ENCODE measurements around the gene CMTM4.

The CMTM4 gene

DNA sequence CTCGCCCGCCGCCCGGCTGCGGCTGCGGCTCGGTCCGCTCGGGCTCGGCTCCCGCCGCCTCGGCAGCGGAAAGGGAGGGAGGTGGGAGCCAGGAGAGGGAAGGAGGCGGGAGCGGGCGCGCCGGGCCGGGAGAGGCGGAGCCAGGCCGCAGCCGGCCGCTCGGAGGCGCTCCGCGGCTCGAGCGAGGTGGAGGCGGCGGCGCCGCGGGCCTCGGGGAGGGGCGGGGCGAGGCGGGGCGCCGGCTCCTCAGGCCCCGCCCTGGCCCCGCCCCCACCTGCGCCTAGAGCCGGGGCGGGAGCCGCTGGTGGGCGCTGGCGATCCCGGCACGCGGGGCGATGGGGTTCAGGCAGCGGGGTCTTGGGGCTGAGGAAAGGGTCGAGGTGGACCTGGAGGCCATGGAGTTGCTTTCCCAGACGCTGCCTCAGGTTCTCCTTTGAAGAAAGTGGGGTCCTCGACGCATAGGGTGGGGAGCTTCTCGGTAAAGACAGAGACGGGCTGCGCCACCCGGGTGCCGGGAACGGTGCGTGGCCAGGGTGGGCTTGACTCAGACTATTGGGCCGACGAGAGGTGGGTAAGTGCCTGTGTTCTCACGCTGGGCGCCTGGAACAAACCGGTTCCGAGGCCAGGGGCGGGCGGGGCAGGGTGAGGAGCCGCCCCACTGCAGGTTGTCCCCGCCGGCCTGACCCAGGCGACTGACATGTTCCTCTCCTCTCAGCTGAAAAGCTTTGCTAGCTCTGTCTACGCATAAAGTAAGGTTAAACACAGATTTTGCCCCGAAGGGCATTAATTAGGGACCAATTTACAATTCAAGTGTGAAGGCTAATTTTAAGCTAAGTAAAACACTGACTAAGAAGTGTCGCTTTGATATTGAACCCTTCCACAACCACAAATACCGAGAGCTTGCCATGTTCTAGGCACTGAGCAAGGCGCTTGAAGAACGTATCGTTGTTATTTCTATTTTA, at the start of gene CMTM4:
Gene CMTM4 (minus strand): TSS at position 75 of the 962 bp plus-strand sequence. CDS start 218 bp downstream, outside the sequence.
- H3K9me3 ChIP-seq (ENCODE audit: control insufficient read depth in 1 of 2, low read length in 2 of 2) = no peaks in the 10 kb centered on the region
- no peaks in the 10 kb centered on the region for H3K27me3 ChIP-seq (ENCODE audit: control insufficient read depth in 1 of 2, insufficient read depth in 2 of 2, low read length in 2 of 2)
- peaks cover 15 to 16% of the 10 kb centered on the region in 2 donors for H3K4me1 ChIP-seq (ENCODE audit: control insufficient read depth in 1 of 2, insufficient read depth in 2 of 2, low read length in 2 of 2)
- peak within 1 kb of the TSS; percentile 87 for H3K27ac ChIP-seq (ENCODE audit: low read depth, low read length)
- no peaks in the 10 kb centered on the region for H3K36me3 ChIP-seq (ENCODE audit: control insufficient read depth in 1 of 2, insufficient read depth in 2 of 2, low read length in 2 of 2)
- peak within 1 kb of the TSS; percentile 84 to 92 for H3K9ac ChIP-seq (ENCODE audit: low read depth in 1 of 2, low read length in 2 of 2)
- peak within 1 kb of the TSS; percentile 77 to 88 for H3K4me3 ChIP-seq (ENCODE audit: low read depth in 1 of 2, low read length in 2 of 2)

DNA sequence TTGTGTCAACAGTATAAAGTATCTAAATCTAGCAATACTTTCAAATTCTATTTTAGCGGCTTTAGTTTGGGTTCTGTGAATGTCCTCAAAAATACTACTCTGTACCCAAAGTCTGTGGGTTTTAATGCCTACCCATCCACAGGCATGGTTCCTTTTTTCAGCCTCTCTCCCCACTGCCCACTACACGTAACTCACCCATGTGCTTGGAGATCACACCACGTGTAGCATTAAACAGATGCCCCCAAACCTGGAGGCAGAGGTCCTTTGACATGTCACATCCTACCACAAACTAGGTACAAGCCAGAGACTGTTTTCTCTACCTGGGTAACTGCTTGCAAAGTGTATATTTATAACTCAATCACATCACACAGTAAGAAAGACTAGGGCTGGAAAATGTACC, 49.5 kb upstream of the CMTM4 start:
- H3K27me3 ChIP-seq (ENCODE audit: control insufficient read depth in 1 of 2, insufficient read depth in 2 of 2, low read length in 2 of 2) = no peaks in the 10 kb centered on the region
- peaks cover 35 to 43% of the 10 kb centered on the region in 2 donors for H3K4me1 ChIP-seq (ENCODE audit: control insufficient read depth in 1 of 2, insufficient read depth in 2 of 2, low read length in 2 of 2)
- no peak overlapping the region for H3K9ac ChIP-seq (ENCODE audit: low read depth in 1 of 2, low read length in 2 of 2)
- peaks cover 9 to 58% of the 10 kb centered on the region in 2 donors for H3K36me3 ChIP-seq (ENCODE audit: control insufficient read depth in 1 of 2, insufficient read depth in 2 of 2, low read length in 2 of 2)
- H3K9me3 ChIP-seq (ENCODE audit: control insufficient read depth in 1 of 2, low read length in 2 of 2) = no peaks in the 10 kb centered on the region
- no peak overlapping the region for H3K4me3 ChIP-seq (ENCODE audit: low read depth in 1 of 2, low read length in 2 of 2)
- H3K27ac ChIP-seq (ENCODE audit: low read depth, low read length) = no peak overlapping the region

DNA sequence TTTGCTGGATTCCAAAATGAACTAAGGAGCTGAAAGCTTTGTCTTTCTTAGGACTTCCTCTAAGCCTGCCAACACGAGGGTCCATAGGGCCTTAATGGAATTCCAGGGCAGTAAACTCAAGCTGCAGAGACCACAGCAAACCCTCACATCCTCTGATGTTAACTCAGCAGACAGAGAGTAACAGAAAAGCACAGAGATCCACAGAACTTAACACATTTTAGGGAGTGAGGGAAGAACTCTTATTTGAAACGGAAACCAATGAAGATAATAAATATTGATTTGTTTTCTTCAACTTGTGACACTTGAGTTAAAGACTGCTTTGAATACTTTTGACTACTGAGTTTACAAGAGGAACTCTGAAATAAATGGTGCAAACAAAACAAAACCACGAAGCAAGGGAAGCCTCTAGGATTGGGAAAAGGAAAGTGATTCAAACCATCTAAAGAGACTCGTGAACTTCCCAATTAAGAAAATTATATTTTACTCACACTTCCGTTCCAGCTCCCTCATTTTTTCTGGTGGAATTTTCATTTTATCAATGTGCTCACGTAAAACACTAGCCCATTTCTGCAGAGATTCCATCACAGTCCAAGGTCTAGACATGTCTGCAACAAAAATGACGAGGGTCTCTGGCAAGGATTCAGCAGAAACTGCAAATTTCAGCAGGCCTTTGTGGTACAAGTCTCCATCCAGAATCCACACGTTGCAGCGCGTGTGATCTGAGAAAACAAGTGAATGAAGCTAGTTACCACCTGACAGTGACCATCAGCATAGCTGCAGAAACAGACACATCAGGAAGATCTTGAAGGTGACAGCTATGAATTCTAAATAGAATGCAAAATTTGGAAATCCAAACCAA, 45.6 kb upstream of the CMTM4 start:
- Histone ChIP-seq H3K4me3 (ENCODE audit: low read depth in 1 of 2, low read length in 2 of 2) (no peak overlapping the region), H3K9ac (ENCODE audit: low read depth in 1 of 2, low read length in 2 of 2) (peak overlapping the region; percentile 26 to 31), H3K27me3 (ENCODE audit: control insufficient read depth in 1 of 2, insufficient read depth in 2 of 2, low read length in 2 of 2) (no peaks in the 10 kb centered on the region), H3K36me3 (ENCODE audit: control insufficient read depth in 1 of 2, insufficient read depth in 2 of 2, low read length in 2 of 2) (peaks cover 0 to 64% of the 10 kb centered on the region in 2 donors), H3K4me1 (ENCODE audit: control insufficient read depth in 1 of 2, insufficient read depth in 2 of 2, low read length in 2 of 2) (peaks cover 31% of the 10 kb centered on the region in 2 donors), H3K9me3 (ENCODE audit: control insufficient read depth in 1 of 2, low read length in 2 of 2) (no peaks in the 10 kb centered on the region), H3K27ac (ENCODE audit: low read depth, low read length) (peak overlapping the region; percentile 26)

DNA sequence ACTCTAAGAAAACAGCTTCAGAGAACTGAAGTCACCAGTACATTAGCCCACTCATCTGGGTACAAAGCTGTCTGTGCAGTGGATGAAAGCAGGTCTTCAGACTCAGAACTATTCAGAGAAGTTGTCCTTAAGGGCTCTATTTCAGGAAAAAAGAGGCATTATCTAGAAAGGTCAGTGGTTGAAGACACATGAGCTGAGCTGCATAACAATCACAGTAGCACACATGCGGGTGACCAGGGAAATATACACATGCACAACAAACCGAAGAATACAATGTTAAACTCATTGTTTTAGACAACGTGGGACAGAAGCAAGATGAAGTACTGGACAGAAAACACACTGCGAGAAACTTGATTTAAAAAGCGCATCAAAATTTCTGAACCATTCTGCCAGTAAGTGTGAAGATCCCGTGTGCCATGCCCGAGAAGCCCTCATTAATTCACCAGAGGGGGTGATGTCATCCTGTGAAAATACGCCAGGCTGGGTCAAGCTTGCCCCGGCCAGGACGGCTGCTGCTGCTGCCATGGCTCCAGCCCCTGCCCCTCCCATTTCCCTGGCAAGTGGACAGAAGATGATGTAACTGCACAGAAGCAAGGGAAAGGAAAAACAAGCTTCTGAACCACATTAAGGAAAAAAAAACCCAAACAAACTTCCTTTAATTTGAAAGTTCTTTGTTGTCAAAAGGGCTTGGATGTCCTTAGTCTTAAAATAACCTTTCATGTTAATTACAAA, 44.8 kb upstream of the CMTM4 start:
- Histone ChIP-seq H3K27ac (ENCODE audit: low read depth, low read length) (peak overlapping the region; percentile 54), H3K4me3 (ENCODE audit: low read depth in 1 of 2, low read length in 2 of 2) (peak overlapping the region in 1 of 2 donors; percentile 12), H3K9me3 (ENCODE audit: control insufficient read depth in 1 of 2, low read length in 2 of 2) (no peaks in the 10 kb centered on the region), H3K4me1 (ENCODE audit: control insufficient read depth in 1 of 2, insufficient read depth in 2 of 2, low read length in 2 of 2) (peaks cover 27 to 31% of the 10 kb centered on the region in 2 donors), H3K36me3 (ENCODE audit: control insufficient read depth in 1 of 2, insufficient read depth in 2 of 2, low read length in 2 of 2) (peaks cover 0 to 64% of the 10 kb centered on the region in 2 donors), H3K9ac (ENCODE audit: low read depth in 1 of 2, low read length in 2 of 2) (peak overlapping the region; percentile 10 to 34), H3K27me3 (ENCODE audit: control insufficient read depth in 1 of 2, insufficient read depth in 2 of 2, low read length in 2 of 2) (no peaks in the 10 kb centered on the region)

DNA sequence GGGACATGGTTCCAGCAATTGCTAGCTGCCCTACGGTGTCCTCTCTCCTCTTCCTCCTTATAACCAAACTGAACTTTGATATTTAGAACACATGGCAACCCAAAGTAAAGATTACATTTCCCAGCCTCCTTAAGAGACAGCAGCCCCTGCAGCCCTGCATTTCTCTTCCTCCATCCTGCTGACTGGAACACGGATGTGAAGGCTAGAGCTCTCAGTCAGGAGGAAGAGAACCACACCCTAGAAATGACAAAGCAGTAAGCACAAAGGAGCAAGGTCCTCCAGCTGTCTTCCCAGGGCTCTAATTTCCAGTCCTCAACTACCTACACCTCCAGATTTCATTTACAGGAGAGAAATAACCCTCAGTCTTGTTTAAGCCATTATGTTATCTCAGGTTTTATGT, 44.0 kb upstream of the CMTM4 start:
- Histone ChIP-seq H3K36me3 (ENCODE audit: control insufficient read depth in 1 of 2, insufficient read depth in 2 of 2, low read length in 2 of 2) (peaks cover 6 to 67% of the 10 kb centered on the region in 2 donors), H3K27ac (ENCODE audit: low read depth, low read length) (peak overlapping the region; percentile 54), H3K9ac (ENCODE audit: low read depth in 1 of 2, low read length in 2 of 2) (peak overlapping the region; percentile 10 to 34), H3K4me1 (ENCODE audit: control insufficient read depth in 1 of 2, insufficient read depth in 2 of 2, low read length in 2 of 2) (peaks cover 27 to 31% of the 10 kb centered on the region in 2 donors), H3K4me3 (ENCODE audit: low read depth in 1 of 2, low read length in 2 of 2) (peak overlapping the region in 1 of 2 donors; percentile 18), H3K9me3 (ENCODE audit: control insufficient read depth in 1 of 2, low read length in 2 of 2) (no peaks in the 10 kb centered on the region), H3K27me3 (ENCODE audit: control insufficient read depth in 1 of 2, insufficient read depth in 2 of 2, low read length in 2 of 2) (no peaks in the 10 kb centered on the region)

DNA sequence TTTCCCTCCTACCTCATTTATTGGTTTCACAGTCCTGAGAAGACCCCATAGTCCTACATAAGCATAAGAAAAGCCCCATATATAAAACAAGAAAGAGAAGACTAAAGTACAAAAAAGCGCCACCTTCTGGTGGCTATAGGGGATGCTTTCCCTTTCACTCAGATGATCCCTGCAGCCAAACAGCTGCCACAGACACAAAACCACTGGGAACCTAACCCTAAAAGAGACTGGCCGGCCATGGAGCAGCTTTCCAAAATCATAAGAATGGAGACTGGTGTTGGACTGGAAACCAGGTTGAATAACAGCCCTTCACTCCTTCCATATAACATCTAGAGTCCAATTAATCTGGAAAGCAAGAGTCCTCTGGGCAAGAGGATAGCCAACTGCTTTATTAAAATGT, 43.5 kb upstream of the CMTM4 start:
- Histone ChIP-seq H3K36me3 (ENCODE audit: control insufficient read depth in 1 of 2, insufficient read depth in 2 of 2, low read length in 2 of 2) (peaks cover 6 to 69% of the 10 kb centered on the region in 2 donors), H3K4me3 (ENCODE audit: low read depth in 1 of 2, low read length in 2 of 2) (peak overlapping the region in 1 of 2 donors; percentile 18), H3K4me1 (ENCODE audit: control insufficient read depth in 1 of 2, insufficient read depth in 2 of 2, low read length in 2 of 2) (peaks cover 27 to 31% of the 10 kb centered on the region in 2 donors), H3K9ac (ENCODE audit: low read depth in 1 of 2, low read length in 2 of 2) (no peak overlapping the region), H3K27ac (ENCODE audit: low read depth, low read length) (peak overlapping the region; percentile 28), H3K9me3 (ENCODE audit: control insufficient read depth in 1 of 2, low read length in 2 of 2) (no peaks in the 10 kb centered on the region), H3K27me3 (ENCODE audit: control insufficient read depth in 1 of 2, insufficient read depth in 2 of 2, low read length in 2 of 2) (no peaks in the 10 kb centered on the region)

DNA sequence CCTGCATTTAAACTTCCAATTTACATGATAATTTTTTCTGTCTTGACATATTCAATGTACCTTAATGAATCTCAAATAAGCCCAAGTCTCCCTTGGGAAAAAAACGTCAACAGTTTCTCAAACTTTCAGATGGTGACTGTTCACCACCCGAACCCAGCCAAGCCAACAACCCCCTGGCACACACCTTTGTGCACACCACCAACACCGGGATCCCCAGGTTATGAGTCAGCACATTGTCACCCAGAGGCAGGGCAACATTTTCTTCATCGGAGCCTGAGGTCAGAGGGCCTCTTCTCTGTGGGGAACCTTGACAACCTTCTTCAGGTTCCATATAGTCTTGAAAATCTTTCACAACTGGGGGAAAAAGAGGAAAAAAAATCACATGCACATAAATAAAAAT, 39.3 kb upstream of the CMTM4 start:
- no peak overlapping the region for H3K4me3 ChIP-seq (ENCODE audit: low read depth in 1 of 2, low read length in 2 of 2)
- H3K4me1 ChIP-seq (ENCODE audit: control insufficient read depth in 1 of 2, insufficient read depth in 2 of 2, low read length in 2 of 2) = peaks cover 8 to 13% of the 10 kb centered on the region in 2 donors
- H3K27me3 ChIP-seq (ENCODE audit: control insufficient read depth in 1 of 2, insufficient read depth in 2 of 2, low read length in 2 of 2) = no peaks in the 10 kb centered on the region
- no peaks in the 10 kb centered on the region for H3K9me3 ChIP-seq (ENCODE audit: control insufficient read depth in 1 of 2, low read length in 2 of 2)
- H3K27ac ChIP-seq (ENCODE audit: low read depth, low read length) = no peak overlapping the region
- peaks cover 27 to 78% of the 10 kb centered on the region in 2 donors for H3K36me3 ChIP-seq (ENCODE audit: control insufficient read depth in 1 of 2, insufficient read depth in 2 of 2, low read length in 2 of 2)
- H3K9ac ChIP-seq (ENCODE audit: low read depth in 1 of 2, low read length in 2 of 2) = no peak overlapping the region

DNA sequence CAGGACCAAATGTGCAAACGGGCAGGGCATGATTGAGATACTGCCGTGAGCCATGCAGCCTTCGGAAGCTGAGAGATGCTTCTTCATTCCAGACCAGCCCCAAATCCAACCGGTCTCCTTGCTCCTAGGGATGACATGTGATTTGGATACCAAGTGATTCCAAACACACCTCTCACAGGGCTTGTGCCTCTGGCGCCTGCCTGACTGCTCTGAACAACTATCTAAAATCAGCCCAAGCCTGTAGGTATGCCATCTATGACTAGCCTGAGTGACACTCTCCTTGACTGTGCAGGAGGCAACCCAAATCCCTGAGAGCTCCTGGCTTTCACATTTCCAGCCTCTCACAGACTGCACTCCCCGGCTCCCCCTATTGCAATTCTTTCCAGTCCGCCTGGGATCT, 34.6 kb upstream of the CMTM4 start:
- no peaks in the 10 kb centered on the region for H3K27me3 ChIP-seq (ENCODE audit: control insufficient read depth in 1 of 2, insufficient read depth in 2 of 2, low read length in 2 of 2)
- no peak overlapping the region for H3K27ac ChIP-seq (ENCODE audit: low read depth, low read length)
- no peaks in the 10 kb centered on the region for H3K4me1 ChIP-seq (ENCODE audit: control insufficient read depth in 1 of 2, insufficient read depth in 2 of 2, low read length in 2 of 2)
- no peaks in the 10 kb centered on the region for H3K9me3 ChIP-seq (ENCODE audit: control insufficient read depth in 1 of 2, low read length in 2 of 2)
- no peak overlapping the region for H3K4me3 ChIP-seq (ENCODE audit: low read depth in 1 of 2, low read length in 2 of 2)
- H3K9ac ChIP-seq (ENCODE audit: low read depth in 1 of 2, low read length in 2 of 2) = no peak overlapping the region
- peaks cover 38 to 92% of the 10 kb centered on the region in 2 donors for H3K36me3 ChIP-seq (ENCODE audit: control insufficient read depth in 1 of 2, insufficient read depth in 2 of 2, low read length in 2 of 2)

DNA sequence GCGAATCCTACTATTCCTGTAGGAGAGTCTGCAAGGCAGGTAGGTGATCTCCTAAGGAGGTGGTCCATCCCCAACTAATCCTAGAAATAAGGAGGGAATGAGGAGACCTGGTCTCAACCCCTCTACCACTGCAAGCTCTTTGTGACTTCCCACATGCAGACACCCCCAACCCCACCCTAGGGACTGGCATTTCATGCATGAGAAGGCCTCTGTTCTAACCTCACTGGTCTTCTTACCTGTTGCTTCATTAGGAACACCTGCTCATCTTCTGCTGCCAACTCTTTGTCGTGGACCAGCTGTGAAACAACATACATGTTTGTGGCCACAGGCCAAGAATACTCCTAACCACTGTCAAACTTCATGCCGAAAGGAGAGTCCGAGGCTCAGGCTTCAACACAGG, 32.3 kb upstream of the CMTM4 start:
- Histone ChIP-seq H3K27me3 (ENCODE audit: control insufficient read depth in 1 of 2, insufficient read depth in 2 of 2, low read length in 2 of 2) (no peaks in the 10 kb centered on the region), H3K36me3 (ENCODE audit: control insufficient read depth in 1 of 2, insufficient read depth in 2 of 2, low read length in 2 of 2) (peaks cover 45 to 92% of the 10 kb centered on the region in 2 donors), H3K4me3 (ENCODE audit: low read depth in 1 of 2, low read length in 2 of 2) (no peak overlapping the region), H3K4me1 (ENCODE audit: control insufficient read depth in 1 of 2, insufficient read depth in 2 of 2, low read length in 2 of 2) (no peaks in the 10 kb centered on the region), H3K9ac (ENCODE audit: low read depth in 1 of 2, low read length in 2 of 2) (no peak overlapping the region), H3K9me3 (ENCODE audit: control insufficient read depth in 1 of 2, low read length in 2 of 2) (no peaks in the 10 kb centered on the region), H3K27ac (ENCODE audit: low read depth, low read length) (no peak overlapping the region)
